Activated naive CD4-positive, alpha-beta T cell treated with anti-CD3 and anti-CD28 coated beads, Interleukin-2, amount 50 U/mL, for 24 hours (primary cell): ENCODE results near the gene HPCA.

ENCODE experiments used
- H3K27ac Mint-ChIP-seq: one replicate; pipeline ENCODE4 v1.8.0; 2021; ENCODE audit warnings: mild to moderate bottlenecking, mixed read lengths
- H3K27me3 Mint-ChIP-seq: one replicate; pipeline ENCODE4 v1.8.0; 2021; ENCODE audit warnings: mixed read lengths
- H3K36me3 Mint-ChIP-seq: one replicate; pipeline ENCODE4 v1.8.0; 2021; ENCODE audit warnings: mixed read lengths
- H3K4me1 Mint-ChIP-seq: one replicate; pipeline ENCODE4 v1.8.0; 2021; ENCODE audit warnings: mixed read lengths
- H3K4me3 Mint-ChIP-seq: one replicate; pipeline ENCODE4 v1.8.0; 2021; ENCODE audit warnings: mild to moderate bottlenecking, mixed read lengths
- H3K9me3 Mint-ChIP-seq: one replicate; pipeline ENCODE4 v1.8.0; 2021; ENCODE audit warnings: mixed read lengths

HPCA gene

DNA sequence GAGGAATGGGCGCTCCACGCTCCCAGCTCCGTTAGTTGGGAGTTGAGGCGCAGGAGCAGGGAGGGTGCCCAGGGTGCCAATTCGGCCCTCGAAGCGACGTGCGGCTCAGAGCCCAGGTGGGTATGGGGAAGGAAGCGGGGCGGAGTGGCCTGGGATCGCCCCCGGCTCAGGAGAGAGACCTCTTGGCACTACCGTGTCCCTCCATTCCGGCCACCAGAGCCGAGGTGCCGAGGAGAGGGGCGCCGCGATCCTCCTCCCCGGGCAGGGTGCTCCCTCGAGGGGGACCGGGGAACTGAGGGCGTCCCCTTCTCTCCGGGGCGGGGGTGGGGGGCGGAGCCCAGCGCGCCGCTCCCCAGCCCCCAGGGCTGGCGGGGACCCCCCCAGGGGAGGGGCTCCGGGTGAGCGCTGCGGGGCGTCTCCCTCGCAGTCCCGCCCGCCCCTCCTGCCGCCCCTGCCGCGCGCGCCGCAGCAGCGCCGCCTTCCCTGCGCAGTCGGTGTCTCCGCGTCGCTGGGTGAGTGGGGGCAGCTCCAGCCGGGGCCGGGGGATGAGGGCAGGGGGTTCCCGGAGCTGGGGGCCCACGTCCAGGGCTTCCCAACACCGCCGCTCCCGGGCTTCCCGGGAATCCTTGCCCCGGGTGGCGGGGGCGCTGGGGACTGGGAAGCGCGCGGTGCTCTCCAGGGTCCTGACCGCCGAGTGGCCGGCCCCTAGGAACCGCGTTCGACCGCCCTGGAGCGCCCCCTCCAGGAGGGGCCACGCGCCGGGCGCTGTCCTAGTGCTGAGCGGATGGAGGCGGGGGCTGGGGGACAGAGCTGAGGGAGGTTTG lies at the start of gene HPCA:
Gene HPCA, plus strand, starts transcription at position 488 of the 824 bp plus-strand sequence. CDS start 2,408 bp downstream, outside the sequence.
- no peak within 1 kb of the TSS for H3K4me3 Mint-ChIP-seq
- H3K4me1 Mint-ChIP-seq = no peaks in the 10 kb centered on the region
- no peaks in the 10 kb centered on the region for H3K36me3 Mint-ChIP-seq
- peaks cover 32% of the 10 kb centered on the region for H3K27me3 Mint-ChIP-seq
- peak within 1 kb of the TSS; percentile 26 for H3K27ac Mint-ChIP-seq
- H3K9me3 Mint-ChIP-seq = no peaks in the 10 kb centered on the region

- no peaks in the 10 kb centered on the region for H3K4me1 Mint-ChIP-seq
- H3K4me3 Mint-ChIP-seq = no peak overlapping the region
- peaks cover 10% of the 10 kb centered on the region for H3K36me3 Mint-ChIP-seq
- H3K9me3 Mint-ChIP-seq = no peaks in the 10 kb centered on the region
- no peak overlapping the region for H3K27ac Mint-ChIP-seq
- H3K27me3 Mint-ChIP-seq = no peaks in the 10 kb centered on the region
Measured at GRCh38 chr1:32848354-32849063, 37.8 kb upstream of the HPCA start.

DNA sequence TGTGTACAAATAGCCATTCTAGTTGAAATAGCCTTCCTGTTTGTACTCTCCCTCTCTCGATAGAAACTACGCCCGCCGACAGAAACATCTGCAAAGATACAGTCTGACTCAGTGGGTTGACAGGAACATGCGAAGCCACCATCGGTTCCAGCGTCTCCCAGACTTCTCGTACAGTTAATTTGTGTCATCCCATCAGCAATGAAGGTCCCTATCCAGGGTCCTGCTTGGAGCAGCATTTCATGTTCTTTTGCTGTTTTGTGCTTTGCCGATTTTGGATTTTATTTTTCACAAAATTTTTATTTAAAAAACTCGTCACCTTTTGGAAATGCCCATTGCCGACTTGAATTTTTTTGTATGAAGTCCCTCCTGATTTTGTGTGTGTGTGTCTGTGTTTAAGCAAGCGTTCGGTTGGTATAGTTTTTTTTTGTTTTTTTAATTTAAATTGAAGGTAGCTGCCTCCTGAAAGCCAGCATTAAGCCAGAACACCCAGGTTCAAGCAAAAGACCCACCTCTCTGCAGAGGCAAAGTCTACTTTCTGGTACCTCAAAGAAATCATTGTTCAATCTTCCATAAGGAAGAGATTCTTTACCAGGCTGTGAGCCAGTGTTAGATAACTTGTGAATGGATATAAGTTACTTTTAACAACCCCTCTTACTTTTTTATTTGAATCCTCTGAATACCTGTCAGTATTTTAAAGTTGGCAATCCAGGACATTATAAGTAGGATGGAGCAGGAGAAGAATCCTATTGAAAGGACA lies 30.3 kb upstream of the HPCA start:
- H3K4me1 Mint-ChIP-seq = no peaks in the 10 kb centered on the region
- peaks cover 14% of the 10 kb centered on the region for H3K36me3 Mint-ChIP-seq
- H3K27me3 Mint-ChIP-seq = no peaks in the 10 kb centered on the region
- H3K27ac Mint-ChIP-seq = no peak overlapping the region
- no peak overlapping the region for H3K4me3 Mint-ChIP-seq
- no peaks in the 10 kb centered on the region for H3K9me3 Mint-ChIP-seq

DNA sequence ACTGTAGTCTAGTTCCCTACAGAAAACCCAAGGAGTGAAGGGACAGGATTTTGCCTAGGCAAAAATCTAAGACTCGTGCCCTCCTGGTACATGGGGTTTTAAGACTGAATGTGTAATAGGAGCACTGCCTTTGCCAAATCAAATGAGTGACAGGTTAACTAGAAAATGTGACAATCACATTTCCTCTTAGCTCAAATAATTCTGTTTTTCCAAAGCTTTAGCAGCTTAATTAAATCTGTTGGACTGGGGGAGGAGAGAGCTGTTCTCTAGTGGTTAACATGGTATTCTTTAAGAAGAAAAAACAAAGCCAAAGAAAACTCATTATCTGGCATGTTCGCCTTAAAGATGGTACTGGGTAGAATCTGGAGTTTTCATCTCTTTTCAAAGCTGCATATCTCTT lies 28.2 kb upstream of the HPCA start:
- H3K27ac Mint-ChIP-seq = no peak overlapping the region
- no peaks in the 10 kb centered on the region for H3K27me3 Mint-ChIP-seq
- no peaks in the 10 kb centered on the region for H3K4me1 Mint-ChIP-seq
- no peaks in the 10 kb centered on the region for H3K9me3 Mint-ChIP-seq
- peaks cover 16% of the 10 kb centered on the region for H3K36me3 Mint-ChIP-seq
- H3K4me3 Mint-ChIP-seq = no peak overlapping the region

DNA sequence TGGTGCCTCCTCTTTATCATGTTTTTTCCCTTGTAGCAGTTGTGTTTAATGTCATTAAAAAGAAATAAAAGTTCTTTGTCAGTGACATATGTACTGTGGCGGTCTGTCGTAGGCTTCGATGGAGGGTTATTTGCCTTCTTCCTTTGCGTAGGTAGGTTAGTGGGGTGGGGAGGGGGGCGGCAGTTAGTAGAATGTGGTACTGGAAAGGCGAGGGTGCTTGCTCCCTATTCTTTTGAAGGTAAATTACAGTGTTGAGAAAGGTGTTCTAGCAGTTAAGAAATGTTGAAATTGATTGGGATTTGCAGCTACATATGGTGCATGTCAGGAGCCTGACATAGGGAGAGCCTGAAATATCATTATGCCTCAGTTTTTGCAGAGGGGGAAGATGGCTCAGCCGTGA lies 27.5 kb upstream of the HPCA start:
- H3K27me3 Mint-ChIP-seq = no peaks in the 10 kb centered on the region
- no peaks in the 10 kb centered on the region for H3K4me1 Mint-ChIP-seq
- no peaks in the 10 kb centered on the region for H3K9me3 Mint-ChIP-seq
- no peak overlapping the region for H3K4me3 Mint-ChIP-seq
- no peak overlapping the region for H3K27ac Mint-ChIP-seq
- H3K36me3 Mint-ChIP-seq = peaks cover 16% of the 10 kb centered on the region

DNA sequence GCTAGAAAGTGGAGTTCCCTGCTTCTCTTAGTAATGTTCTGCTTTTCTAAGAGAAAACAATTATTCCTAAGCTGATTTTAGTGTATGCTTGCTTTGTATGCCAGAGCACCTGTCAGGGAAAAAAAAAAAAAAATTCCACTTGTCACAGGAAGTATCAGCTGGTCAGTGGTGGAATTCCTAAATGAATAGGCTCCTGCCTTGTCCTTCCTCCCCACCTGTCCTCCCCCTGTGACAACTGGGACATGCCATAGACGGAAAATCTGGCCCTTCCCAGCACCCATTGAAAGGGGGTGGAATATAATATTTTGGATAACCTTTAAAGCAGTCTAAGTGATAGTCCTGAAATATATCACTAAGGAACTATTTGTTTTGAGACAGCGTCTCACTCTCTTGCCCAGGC lies 26.4 kb upstream of the HPCA start:
- no peaks in the 10 kb centered on the region for H3K9me3 Mint-ChIP-seq
- no peak overlapping the region for H3K27ac Mint-ChIP-seq
- H3K27me3 Mint-ChIP-seq = no peaks in the 10 kb centered on the region
- no peaks in the 10 kb centered on the region for H3K4me1 Mint-ChIP-seq
- peaks cover 10% of the 10 kb centered on the region for H3K36me3 Mint-ChIP-seq
- no peak overlapping the region for H3K4me3 Mint-ChIP-seq

GRCh38 chr1:32860566-32860965 lies 25.7 kb upstream of the HPCA start:
- H3K36me3 Mint-ChIP-seq = peaks cover 10% of the 10 kb centered on the region

DNA sequence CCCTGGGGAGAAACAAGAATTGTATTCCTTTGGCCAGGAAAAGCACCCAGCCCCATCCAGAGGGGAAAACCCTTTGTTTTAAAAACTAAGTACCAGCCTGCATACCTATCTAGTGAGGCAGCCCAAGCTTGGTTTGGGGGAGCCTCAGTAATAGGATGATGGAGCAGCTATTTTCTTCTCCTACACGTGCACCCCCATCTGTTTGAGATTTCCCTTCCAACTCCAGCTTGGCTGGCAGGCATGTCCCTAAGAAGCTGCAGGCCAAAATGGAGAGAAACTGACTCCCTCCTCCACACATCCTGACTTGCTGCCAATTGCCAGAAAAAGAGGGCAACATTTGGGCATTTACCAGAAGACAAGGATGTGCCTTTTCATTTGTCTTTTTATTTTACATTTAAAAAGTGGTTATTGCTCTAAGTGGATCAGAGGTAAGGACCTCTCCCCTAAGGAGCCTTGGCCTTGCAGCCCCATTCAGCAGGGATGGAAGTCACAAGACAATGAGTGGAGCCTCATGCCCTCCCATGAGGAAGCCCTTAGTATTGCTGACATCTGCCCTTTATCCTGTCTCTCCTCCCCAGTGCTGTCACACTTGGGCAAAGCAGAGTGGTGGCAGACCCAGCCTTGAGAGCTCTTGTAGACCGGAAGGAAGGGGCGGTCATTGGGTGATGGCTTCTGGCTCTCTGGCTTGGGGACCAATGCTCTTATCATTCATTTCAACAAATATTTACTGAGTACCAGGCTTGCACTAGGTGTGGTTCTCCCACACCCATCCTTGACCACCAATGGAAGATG lies 24.2 kb upstream of the HPCA start:
- H3K27ac Mint-ChIP-seq = no peak overlapping the region

More at GRCh38 chr1:32860566-32860965, 25.7 kb upstream of the HPCA start:
- Mint-ChIP-seq H3K27ac (no peak overlapping the region), H3K27me3 (no peaks in the 10 kb centered on the region), H3K4me1 (no peaks in the 10 kb centered on the region), H3K4me3 (no peak overlapping the region), H3K9me3 (no peaks in the 10 kb centered on the region)

GRCh38 chr1:32863218-32863880 lies 22.9 kb upstream of the HPCA start:
- peaks cover 9% of the 10 kb centered on the region for H3K36me3 Mint-ChIP-seq

More for the DNA sequence above, 24.2 kb upstream of the HPCA start:
- Mint-ChIP-seq H3K4me3 (no peak overlapping the region), H3K9me3 (no peaks in the 10 kb centered on the region), H3K36me3 (peaks cover 10% of the 10 kb centered on the region), H3K27me3 (no peaks in the 10 kb centered on the region), H3K4me1 (no peaks in the 10 kb centered on the region)

DNA sequence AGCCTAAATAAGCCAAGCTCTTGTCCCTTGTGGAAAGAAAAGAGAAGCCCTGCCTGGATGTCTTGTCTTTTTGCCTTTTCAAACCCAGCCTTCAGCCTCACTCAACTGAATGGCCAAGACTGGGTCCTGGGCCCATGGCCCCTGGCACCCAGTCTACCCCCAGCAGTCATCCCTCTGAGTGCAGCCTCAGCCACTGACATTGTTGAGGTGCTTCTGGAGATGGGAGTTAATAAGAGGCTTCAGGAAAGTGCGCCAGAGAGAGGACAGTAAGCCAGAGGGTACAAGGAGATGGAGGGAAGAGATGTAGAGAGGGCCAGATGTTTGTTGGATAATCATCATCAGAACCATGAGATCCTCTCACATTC lies 22.4 kb upstream of the HPCA start:
- H3K27me3 Mint-ChIP-seq = no peaks in the 10 kb centered on the region
- H3K36me3 Mint-ChIP-seq = peaks cover 14% of the 10 kb centered on the region

More at GRCh38 chr1:32863218-32863880, 22.9 kb upstream of the HPCA start:
- no peaks in the 10 kb centered on the region for H3K27me3 Mint-ChIP-seq
- no peaks in the 10 kb centered on the region for H3K9me3 Mint-ChIP-seq
- H3K27ac Mint-ChIP-seq = no peak overlapping the region
- no peaks in the 10 kb centered on the region for H3K4me1 Mint-ChIP-seq
- no peak overlapping the region for H3K4me3 Mint-ChIP-seq

DNA sequence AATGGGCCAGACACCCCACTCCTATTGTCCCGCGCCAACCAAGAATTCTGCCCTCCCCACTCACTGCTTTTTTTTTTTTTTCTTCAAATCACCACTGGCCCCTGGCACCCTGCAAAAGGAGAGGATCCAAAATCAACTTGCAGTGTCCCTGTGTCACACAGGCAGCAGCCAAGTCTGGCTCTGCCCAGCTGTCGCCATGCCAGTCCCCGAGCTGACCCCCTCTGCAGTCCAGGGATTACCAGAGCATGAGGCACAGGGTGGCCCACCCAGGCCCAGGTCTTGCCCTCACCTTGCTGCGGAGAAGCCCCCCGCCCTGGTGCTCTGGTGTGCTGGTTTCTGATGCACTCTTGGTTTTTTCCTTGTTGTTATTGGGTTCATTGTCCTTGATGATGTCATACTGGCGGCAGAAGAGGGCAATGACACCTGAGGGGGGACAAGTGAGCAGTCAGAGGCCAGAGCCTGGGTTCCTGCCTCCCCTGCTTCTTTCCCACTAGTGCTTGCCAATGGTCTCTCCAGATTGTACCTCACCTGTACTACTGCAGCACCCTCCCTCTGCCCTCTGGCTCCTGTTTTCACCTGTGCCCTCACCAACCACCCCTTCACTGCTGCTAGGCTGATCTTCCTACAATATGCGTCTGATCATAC lies 21.8 kb upstream of the HPCA start:
- H3K4me3 Mint-ChIP-seq = no peak overlapping the region
- no peak overlapping the region for H3K27ac Mint-ChIP-seq
- H3K36me3 Mint-ChIP-seq = peaks cover 16% of the 10 kb centered on the region
- no peaks in the 10 kb centered on the region for H3K9me3 Mint-ChIP-seq
- peaks cover 4% of the 10 kb centered on the region for H3K4me1 Mint-ChIP-seq
- H3K27me3 Mint-ChIP-seq = peaks cover 5% of the 10 kb centered on the region

More for the DNA sequence above, 22.4 kb upstream of the HPCA start:
- Mint-ChIP-seq H3K27ac (no peak overlapping the region), H3K9me3 (no peaks in the 10 kb centered on the region), H3K4me3 (no peak overlapping the region), H3K4me1 (no peaks in the 10 kb centered on the region)

GRCh38 chr1:32865639-32866405 lies 20.5 kb upstream of the HPCA start:
- H3K36me3 Mint-ChIP-seq = peaks cover 16% of the 10 kb centered on the region
- H3K4me1 Mint-ChIP-seq = peaks cover 12% of the 10 kb centered on the region
- peaks cover 11% of the 10 kb centered on the region for H3K27me3 Mint-ChIP-seq
- no peak overlapping the region for H3K4me3 Mint-ChIP-seq
- no peaks in the 10 kb centered on the region for H3K9me3 Mint-ChIP-seq
- H3K27ac Mint-ChIP-seq = no peak overlapping the region

GRCh38 chr1:32867151-32867550 lies 19.1 kb upstream of the HPCA start:
- peaks cover 20% of the 10 kb centered on the region for H3K4me1 Mint-ChIP-seq
- H3K27me3 Mint-ChIP-seq = peaks cover 22% of the 10 kb centered on the region
- H3K27ac Mint-ChIP-seq = no peak overlapping the region
- H3K36me3 Mint-ChIP-seq = peaks cover 13% of the 10 kb centered on the region
- H3K9me3 Mint-ChIP-seq = no peaks in the 10 kb centered on the region
- no peak overlapping the region for H3K4me3 Mint-ChIP-seq

- no peak overlapping the region for H3K4me3 Mint-ChIP-seq
- peaks cover 23% of the 10 kb centered on the region for H3K27me3 Mint-ChIP-seq
- H3K4me1 Mint-ChIP-seq = peaks cover 20% of the 10 kb centered on the region
- peaks cover 13% of the 10 kb centered on the region for H3K36me3 Mint-ChIP-seq
- no peaks in the 10 kb centered on the region for H3K9me3 Mint-ChIP-seq
- no peak overlapping the region for H3K27ac Mint-ChIP-seq
Measured at GRCh38 chr1:32867671-32868070, 18.6 kb upstream of the HPCA start.
